ENCODE results near the gene MCTP1.

The MCTP1 gene

GRCh38 chr5:94910721-94911120 is 374.2 kb downstream of the MCTP1 start:
- DNase-seq (ENCODE audit: extremely low spot score), result no peak
- TF ChIP-seq ARNT (IDR thresholded peaks at IDR 0.05), result no peak
- no peak for TF ChIP-seq ELF4 (IDR thresholded peaks at IDR 0.05)
- TF ChIP-seq L3MBTL2 (conservative IDR thresholded peaks at IDR 0.05), result no peak
- no peak for TF ChIP-seq HDGF (IDR thresholded peaks at IDR 0.05; ENCODE audit: borderline replicate concordance)
- TF ChIP-seq LEF1 (IDR thresholded peaks at IDR 0.05; ENCODE audit: borderline replicate concordance), result no peak
- no peak for TF ChIP-seq FOXA1 (IDR thresholded peaks at IDR 0.05)
- TF ChIP-seq ZNF384 (IDR thresholded peaks at IDR 0.05), result no peak
- no peak for TF ChIP-seq SP1 (IDR thresholded peaks at IDR 0.05)
- no peak for TF ChIP-seq CTBP1 (IDR thresholded peaks at IDR 0.05; ENCODE audit: borderline replicate concordance)
- CTCF ChIA-PET, result no interaction called here
- POLR2A ChIA-PET, result no interaction called here

- CTCF ChIA-PET, result interaction anchor here (1.1 kb wide), 1 partner anchor 208 kb away, joined by 3 read pairs; no protein-coding TSS in a partner anchor
- TF ChIP-seq NFRKB (IDR thresholded peaks at IDR 0.05), result no peak
- TF ChIP-seq PKNOX1 (IDR thresholded peaks at IDR 0.05), result peak; percentile 76
- DNase-seq (ENCODE audit: extremely low spot score), result peak; percentile 20
- POLR2A ChIA-PET, result no interaction called here
Observed at GRCh38 chr5:94908889-94909480, 375.9 kb downstream of the MCTP1 start.

- TF ChIP-seq ARNT (IDR thresholded peaks at IDR 0.05) (no peak), L3MBTL2 (conservative IDR thresholded peaks at IDR 0.05) (no peak)
- DNase-seq (ENCODE audit: extremely low spot score), result no peak
- POLR2A ChIA-PET, result no interaction called here
- CTCF ChIA-PET, result no interaction called here
Observed at GRCh38 chr5:94906750-94907149, 378.1 kb downstream of the MCTP1 start.

- no peak for TF ChIP-seq LEF1 (IDR thresholded peaks at IDR 0.05; ENCODE audit: borderline replicate concordance)
- peak; percentile 92 for TF ChIP-seq PKNOX1 (IDR thresholded peaks at IDR 0.05)
- peak; percentile 51; the same call in 1 of the 2 replicates for TF ChIP-seq CTBP1 (IDR thresholded peaks at IDR 0.05; ENCODE audit: borderline replicate concordance)
- TF ChIP-seq L3MBTL2 (conservative IDR thresholded peaks at IDR 0.05), result no peak
- POLR2A ChIA-PET, result no interaction called here
Observed at GRCh38 chr5:94903726-94904125, 381.2 kb downstream of the MCTP1 start.

GRCh38 chr5:94901191-94901979 is 383.5 kb downstream of the MCTP1 start:
- CTCF ChIA-PET, result interaction anchor here (1.3 kb wide), 1 partner anchor 8 kb away, joined by 4 read pairs; no protein-coding TSS in a partner anchor
- no peak for DNase-seq (ENCODE audit: extremely low spot score)

More at GRCh38 chr5:94903726-94904125, 381.2 kb downstream of the MCTP1 start:
- CTCF ChIA-PET, result no interaction called here
- no peak for DNase-seq (ENCODE audit: extremely low spot score)

GRCh38 chr5:94900006-94900505 is 384.8 kb downstream of the MCTP1 start:
- TF ChIP-seq NFRKB (IDR thresholded peaks at IDR 0.05) (no peak), BHLHE40 (IDR thresholded peaks at IDR 0.05; ENCODE audit: borderline replicate concordance) (no peak), ARNT (IDR thresholded peaks at IDR 0.05) (no peak), ZNF384 (IDR thresholded peaks at IDR 0.05) (no peak)
- no peak for DNase-seq (ENCODE audit: extremely low spot score)
- POLR2A ChIA-PET, result no interaction called here
- CTCF ChIA-PET, result no interaction called here

More at GRCh38 chr5:94901191-94901979, 383.5 kb downstream of the MCTP1 start:
- TF ChIP-seq PKNOX1 (IDR thresholded peaks at IDR 0.05) (no peak), LEF1 (IDR thresholded peaks at IDR 0.05; ENCODE audit: borderline replicate concordance) (no peak), FOXK2 (IDR thresholded peaks at IDR 0.05) (no peak), SP1 (IDR thresholded peaks at IDR 0.05) (no peak), CTBP1 (IDR thresholded peaks at IDR 0.05; ENCODE audit: borderline replicate concordance) (no peak), ARNT (IDR thresholded peaks at IDR 0.05) (no peak), SUZ12 (IDR thresholded peaks at IDR 0.05) (no peak), ZNF384 (IDR thresholded peaks at IDR 0.05) (no peak), BHLHE40 (IDR thresholded peaks at IDR 0.05; ENCODE audit: borderline replicate concordance) (no peak), L3MBTL2 (conservative IDR thresholded peaks at IDR 0.05) (no peak), NFRKB (IDR thresholded peaks at IDR 0.05) (no peak), TARDBP (IDR thresholded peaks at IDR 0.05) (no peak)
- POLR2A ChIA-PET, result no interaction called here
